GM12878 (cell line): ENCODE results near the gene USP16. TPM values are rescaled to one million over a fixed set of nuclear protein-coding genes. Genes with fewer than 3 reads are reported as not detected.

Experiments
- ATAC-seq: fragments of 200-7000 bp; cut with Tn5 transposase; 3 replicates; pipeline ENCODE4 v1.9.1; 2020; ENCODE audit warnings: mild to moderate bottlenecking, moderate library complexity
- BruUV-seq: library from RNA; stranded (reverse); fragments of 400-500 nt; replicated peaks from 2 replicates; lab custom pipeline; 2021; lab: Mats Ljungman, UMichigan
- CTCF ChIA-PET: fragments of 300-600 bp; sonication (Branson Sonifier 250); formaldehyde crosslinking; extraction: SDS; loops from one replicate; lab custom pipeline; 2021; ENCODE audit warnings: inconsistent platforms; lab: Yijun Ruan, JAX
- POLR2A ChIA-PET: fragments of 350-600 bp; formaldehyde crosslinking; extraction: SDS; loops from one replicate; lab custom pipeline; 2021; ENCODE audit warnings: inconsistent platforms; lab: Charles Lee
- RAD21 ChIA-PET: fragments of 300-600 bp; sonication (Branson Sonifier 250); formaldehyde crosslinking; loops from one replicate; lab custom pipeline; 2023; ENCODE audit warnings: antibody characterized with exemption; ENCODE audit not compliant: unreplicated experiment; lab: Charles Lee
- SMC1A ChIA-PET: fragments of 300-600 bp; sonication (Branson Sonifier 250); formaldehyde crosslinking; loops from one replicate; lab custom pipeline; 2023; ENCODE audit not compliant: unreplicated experiment, uncharacterized antibody; lab: Charles Lee
- DNase-seq: peaks from one replicate; pipeline ENCODE4 v3.0.0-alpha.2; 2011; ENCODE audit warnings: low read depth, low spot score
- FAIRE-seq: peaks from 3 replicates; lab custom pipeline; 2011; peaks lifted over from hg19 to GRCh38; lab: Jason Lieb, UNC
- H2AFZ ChIP-seq: 2 replicates; pipeline ENCODE4 v1.6.0; 2011; ENCODE audit warnings: low read depth, low read length, control low read depth; ENCODE audit not compliant: control insufficient read depth
- H3K27ac ChIP-seq: 2 replicates; pipeline ENCODE4 v1.5.1; 2011; ENCODE audit warnings: control low read depth; ENCODE audit not compliant: control insufficient read depth, insufficient read depth
- H3K27me3 ChIP-seq, 2 experiments: replicated peaks in 1 of 2; 2 replicates each; pipeline versions ENCODE4 v1.6.0 to v1.6.1; 2011; ENCODE audit warnings: low read length in 1 of 2; ENCODE audit not compliant: control insufficient read depth in 2 of 2, insufficient read depth in 2 of 2
- H3K36me3 ChIP-seq, 2 experiments: 2 replicates each; pipeline ENCODE4 v1.5.1; 2011; ENCODE audit warnings: low read length in 1 of 2; ENCODE audit not compliant: control insufficient read depth in 2 of 2, insufficient read depth in 2 of 2
- H3K4me1 ChIP-seq: 2 replicates; pipeline ENCODE4 v1.6.1; 2011; ENCODE audit warnings: mild to moderate bottlenecking, low read length, moderate library complexity, mixed read lengths; ENCODE audit not compliant: control insufficient read depth, insufficient read depth
- H3K4me2 ChIP-seq: 2 replicates; pipeline ENCODE4 v1.6.0; 2011; ENCODE audit warnings: control low read depth; ENCODE audit not compliant: control insufficient read depth, insufficient read depth
- H3K4me3 ChIP-seq: fragments of 200-600 bp; sonication (generic); 2 replicates; pipeline ENCODE4 v1.5.1; 2016
- H3K79me2 ChIP-seq: 2 replicates; pipeline ENCODE4 v1.6.0; 2011; ENCODE audit warnings: low read length; ENCODE audit not compliant: control insufficient read depth, insufficient read depth
- H3K9ac ChIP-seq: 2 replicates; pipeline ENCODE4 v1.8.0; 2011; ENCODE audit warnings: low read length, control low read depth, mixed read lengths; ENCODE audit not compliant: control insufficient read depth, insufficient read depth
- H3K9me3 ChIP-seq: replicated peaks from 3 replicates; pipeline ENCODE4 v1.5.1; 2011; ENCODE audit warnings: mild to moderate bottlenecking, low read length; ENCODE audit not compliant: control insufficient read depth, insufficient read depth
- H4K20me1 ChIP-seq: 2 replicates; pipeline ENCODE4 v1.6.0; 2011; ENCODE audit not compliant: control insufficient read depth, insufficient read depth
- POLR2AphosphoS2 ChIP-seq: IDR thresholded peaks from 2 replicates; pipeline ENCODE4 v1.6.1; 2011; ENCODE audit warnings: low read depth, mild to moderate bottlenecking, low read length, improper control_type of control experiment, moderate library complexity
- WGBS: methylation state at CpG from one replicate; pipeline ENCODE4 v1.1.6; 2016; ENCODE audit warnings: low lambda C conversion rate; ENCODE audit not compliant: insufficient replicate concordance, insufficient coverage; ENCODE audit errors: missing lambda C conversion rate; 5-methylcytosine and 5-hydroxymethylcytosine counted together
- in situ Hi-C: fragments of 300-500 bp; cut with MboI; formaldehyde crosslinking; loops from 9 replicates; pipeline ENCODE4 v1.14.3; 2018; ENCODE audit warnings: mixed read lengths
- intact Hi-C: fragments of 100-400 bp; cut with micrococcal nuclease; formaldehyde crosslinking; loops from one replicate; pipeline ENCODE4 v1.14.2; 2022; ENCODE audit not compliant: unreplicated experiment
- polyA plus RNA-seq, 11 experiments: library from polyadenylated mRNA; depleted of rRNA in 4 of 11; unstranded in 6 of 11; stranded (reverse) in 5 of 11; fragments of >200 nt; fragmentation: Nextera tagmentation in 4 of 11; fragmentation: Illumina TruSeq in 1 of 11; extraction: Ambion mirVana in 4 of 11; extraction: Trizol in 1 of 11; gene quantifications; 1 replicate in 1 of 11; 2 replicates in 10 of 11; pipeline versions ENCODE4 v1.2.1 to v1.2.3, GENCODE V29; 2011 to 2016; ENCODE audit warnings: inconsistent platforms in 2 of 11, missing spikeins in 2 of 11, low read depth in 1 of 11
- total RNA-seq, 4 experiments: library from RNA; depleted of rRNA in 3 of 4; stranded (reverse); fragments of >200 nt in 3 of 4; fragmentation: Illumina TruSeq in 1 of 4; extraction: Trizol in 1 of 4; gene quantifications; 2 replicates each; pipeline versions ENCODE4 v1.2.1 to v1.2.3, GENCODE V29; 2013 to 2021
- TF ChIP-seq, protein P1 (sequence below): IDR thresholded peaks from 2 replicates; pipeline ENCODE4 v1.6.1; 2012; ENCODE audit warnings: mild to moderate bottlenecking, low read depth, low read length

Gene USP16
- total and polyA plus RNA-seq, 10 of the 15 experiments (the other 5 are each of a cell fraction or from before 2014, with no cell fraction given), result 29.5 to 68.7 (median 52.3) TPM

DNA sequence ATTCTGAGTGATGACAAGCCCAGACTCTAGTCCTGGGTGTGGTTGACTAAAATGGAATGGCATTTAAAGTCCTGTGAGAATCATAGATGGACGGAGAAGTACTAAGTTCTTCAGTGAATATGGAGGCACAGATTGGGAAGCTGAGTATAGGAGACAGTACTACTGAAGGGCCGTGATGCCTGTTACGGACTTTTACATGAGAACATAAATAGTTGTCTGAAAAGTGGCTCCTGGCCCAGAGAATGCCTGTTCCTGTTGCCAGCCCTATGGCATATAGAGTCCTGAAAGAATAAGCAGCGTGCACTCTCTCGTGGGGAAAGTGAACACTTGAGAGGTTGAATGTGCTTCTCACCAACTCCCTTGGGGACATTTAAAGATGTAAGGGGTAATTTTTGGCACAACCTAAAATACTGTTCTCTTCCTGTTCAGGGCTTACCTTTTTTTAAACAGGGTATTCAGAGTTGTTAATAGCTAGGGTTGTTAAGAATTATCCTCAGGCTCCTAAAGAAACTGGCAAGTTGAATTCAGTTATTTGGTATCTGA is 28.6 kb downstream of the USP16 start:
- FAIRE-seq, result no peak
- intact Hi-C loops (no loop called here), in situ Hi-C loops (no loop called here)
- TF ChIP-seq, protein P1, sequence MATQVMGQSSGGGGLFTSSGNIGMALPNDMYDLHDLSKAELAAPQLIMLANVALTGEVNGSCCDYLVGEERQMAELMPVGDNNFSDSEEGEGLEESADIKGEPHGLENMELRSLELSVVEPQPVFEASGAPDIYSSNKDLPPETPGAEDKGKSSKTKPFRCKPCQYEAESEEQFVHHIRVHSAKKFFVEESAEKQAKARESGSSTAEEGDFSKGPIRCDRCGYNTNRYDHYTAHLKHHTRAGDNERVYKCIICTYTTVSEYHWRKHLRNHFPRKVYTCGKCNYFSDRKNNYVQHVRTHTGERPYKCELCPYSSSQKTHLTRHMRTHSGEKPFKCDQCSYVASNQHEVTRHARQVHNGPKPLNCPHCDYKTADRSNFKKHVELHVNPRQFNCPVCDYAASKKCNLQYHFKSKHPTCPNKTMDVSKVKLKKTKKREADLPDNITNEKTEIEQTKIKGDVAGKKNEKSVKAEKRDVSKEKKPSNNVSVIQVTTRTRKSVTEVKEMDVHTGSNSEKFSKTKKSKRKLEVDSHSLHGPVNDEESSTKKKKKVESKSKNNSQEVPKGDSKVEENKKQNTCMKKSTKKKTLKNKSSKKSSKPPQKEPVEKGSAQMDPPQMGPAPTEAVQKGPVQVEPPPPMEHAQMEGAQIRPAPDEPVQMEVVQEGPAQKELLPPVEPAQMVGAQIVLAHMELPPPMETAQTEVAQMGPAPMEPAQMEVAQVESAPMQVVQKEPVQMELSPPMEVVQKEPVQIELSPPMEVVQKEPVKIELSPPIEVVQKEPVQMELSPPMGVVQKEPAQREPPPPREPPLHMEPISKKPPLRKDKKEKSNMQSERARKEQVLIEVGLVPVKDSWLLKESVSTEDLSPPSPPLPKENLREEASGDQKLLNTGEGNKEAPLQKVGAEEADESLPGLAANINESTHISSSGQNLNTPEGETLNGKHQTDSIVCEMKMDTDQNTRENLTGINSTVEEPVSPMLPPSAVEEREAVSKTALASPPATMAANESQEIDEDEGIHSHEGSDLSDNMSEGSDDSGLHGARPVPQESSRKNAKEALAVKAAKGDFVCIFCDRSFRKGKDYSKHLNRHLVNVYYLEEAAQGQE, result no peak
- 0 out of 2 replicates have a peak, but pooled peaks have one; percentile 40 for TF ChIP-seq POLR2AphosphoS2
- no peaks in the 10 kb centered on the region for H3K79me2 ChIP-seq
- H3K27ac ChIP-seq, result no peak overlapping the region
- 51% methylated on average over 5 of the region's 5 CpGs for WGBS
- RAD21 ChIA-PET, result no interaction called here
- H3K36me3 ChIP-seq, result peaks cover 6 to 34% of the 10 kb centered on the region in 2 experiments
- POLR2A ChIA-PET, result no interaction called here
- BruUV-seq, result no TSS peak
- H3K9ac ChIP-seq, result no peak overlapping the region
- H4K20me1 ChIP-seq, result no peaks in the 10 kb centered on the region
- H3K4me3 ChIP-seq, result no peak overlapping the region
- H3K9me3 ChIP-seq, result no peaks in the 10 kb centered on the region; the same call in 2 of the 3 replicates
- SMC1A ChIA-PET, result interaction anchor here (1.3 to 1.4 kb wide), 3 partner anchors 12 to 35 kb away, joined by 4 to 5 read pairs (median 4); no protein-coding TSS in a partner anchor
- DNase-seq, result no peak
- no peaks in the 10 kb centered on the region for H3K27me3 ChIP-seq
- ATAC-seq, result peak; percentile 25
- H2AFZ ChIP-seq, result no peak overlapping the region
- H3K4me1 ChIP-seq, result no peaks in the 10 kb centered on the region
- H3K4me2 ChIP-seq, result no peak overlapping the region
- CTCF ChIA-PET, result no interaction called here
